WTC11 (cell line): ENCODE data around the gene GAL3ST2. TPM values are rescaled to one million over a fixed set of nuclear protein-coding genes. Genes with fewer than 3 reads are reported as not detected.
"Not testable (repeated sequence)": the region's sequence is repeated elsewhere in the genome, so short reads cannot be mapped to it uniquely, and the experiment has no call there.

Experiments used
- ATAC-seq: fragments of 200-7000 bp; cut with Tn5 transposase; 2 replicates; pipeline ENCODE4 v1.10.0; 2021; ENCODE audit warnings: mild to moderate bottlenecking, moderate library complexity
- CTCF ChIA-PET: fragments of 300-600 bp; sonication (Branson Sonifier 250); formaldehyde crosslinking; loops from one replicate; lab custom pipeline; 2021; ENCODE audit warnings: antibody characterized with exemption; lab: Charles Lee
- POLR2A ChIA-PET: fragments of 350-600 bp; sonication (Branson Sonifier 250); formaldehyde crosslinking; loops from one replicate; lab custom pipeline; 2021; ENCODE audit warnings: antibody characterized with exemption; lab: Charles Lee
- DNase-seq: peaks from one replicate; pipeline ENCODE4 v3.0.0; 2021; ENCODE audit warnings: low spot score
- H3K27ac Mint-ChIP-seq: 2 replicates; pipeline ENCODE4 v1.8.0; 2021; ENCODE audit warnings: mixed read lengths
- H3K27me3 Mint-ChIP-seq: 2 replicates; pipeline ENCODE4 v1.8.0; 2021; ENCODE audit warnings: low read depth, mild to moderate bottlenecking, moderate library complexity, mixed read lengths
- H3K36me3 Mint-ChIP-seq: 2 replicates; pipeline ENCODE4 v1.8.0; 2021; ENCODE audit warnings: mixed read lengths
- H3K4me1 Mint-ChIP-seq: 2 replicates; pipeline ENCODE4 v1.8.0; 2022; ENCODE audit warnings: mixed read lengths
- H3K4me3 Mint-ChIP-seq: 2 replicates; pipeline ENCODE4 v1.8.0; 2021; ENCODE audit warnings: mild to moderate bottlenecking, moderate library complexity, mixed read lengths
- H3K9me3 Mint-ChIP-seq: 2 replicates; pipeline ENCODE4 v1.8.0; 2021; ENCODE audit warnings: mixed read lengths
- ELF4 ChIP-seq: sonication (generic); formaldehyde crosslinking; IDR thresholded peaks from 2 replicates; pipeline ENCODE4 v1.8.1; 2022; ENCODE audit warnings: low read depth, mild to moderate bottlenecking, moderate library complexity, missing genetic modification reagents
- FOXJ3 ChIP-seq: sonication (generic); formaldehyde crosslinking; IDR thresholded peaks from 2 replicates; pipeline ENCODE4 v1.9.0; 2021; ENCODE audit warnings: missing genetic modification reagents, mild to moderate bottlenecking, borderline replicate concordance
- FOXP1 ChIP-seq: sonication (generic); formaldehyde crosslinking; IDR thresholded peaks from 2 replicates; pipeline ENCODE4 v1.8.0; 2022; ENCODE audit warnings: missing genetic modification reagents, mild to moderate bottlenecking, moderate library complexity, borderline replicate concordance
- KAT7 ChIP-seq: sonication (generic); formaldehyde crosslinking; IDR thresholded peaks from 2 replicates; pipeline ENCODE4 v1.8.1; 2023; ENCODE audit warnings: missing genetic modification reagents, mild to moderate bottlenecking, borderline replicate concordance
- MXD4 ChIP-seq: fragments of 250-450 bp; sonication (Bioruptor Pico); IDR thresholded peaks from 2 replicates; pipeline ENCODE4 v1.8.0; 2021; ENCODE audit warnings: mild to moderate bottlenecking, moderate library complexity, borderline replicate concordance
- MYBL2 ChIP-seq: sonication (generic); formaldehyde crosslinking; IDR thresholded peaks from 2 replicates; pipeline ENCODE4 v1.8.1; 2023; ENCODE audit warnings: mild to moderate bottlenecking, moderate library complexity, missing genetic modification reagents
- RELA ChIP-seq: sonication (generic); formaldehyde crosslinking; IDR thresholded peaks from 2 replicates; pipeline ENCODE4 v1.8.1; 2022; ENCODE audit warnings: missing genetic modification reagents, mild to moderate bottlenecking, borderline replicate concordance
- TEAD1 ChIP-seq: sonication (generic); formaldehyde crosslinking; IDR thresholded peaks from 2 replicates; pipeline ENCODE4 v1.8.0; 2022; ENCODE audit warnings: mild to moderate bottlenecking, missing genetic modification reagents
- ZNF219 ChIP-seq: sonication (generic); formaldehyde crosslinking; IDR thresholded peaks from 2 replicates; pipeline ENCODE4 v1.8.0; 2023; ENCODE audit warnings: missing genetic modification reagents, mild to moderate bottlenecking, borderline replicate concordance
- ZNF396 ChIP-seq: fragments of 250-450 bp; sonication (Bioruptor Pico); IDR thresholded peaks from 2 replicates; pipeline ENCODE4 v1.8.0; 2021; ENCODE audit warnings: mild to moderate bottlenecking, moderate library complexity, borderline replicate concordance
- total RNA-seq: library from RNA; stranded (reverse); gene quantifications from 3 replicates; pipeline ENCODE4 v1.2.3, GENCODE V29; 2021
- TF ChIP-seq, protein P1 (sequence below): sonication (generic); formaldehyde crosslinking; IDR thresholded peaks from 2 replicates; pipeline ENCODE4 v1.8.0; 2023; ENCODE audit warnings: missing genetic modification reagents
- TF ChIP-seq, protein P2 (sequence below): sonication (generic); formaldehyde crosslinking; IDR thresholded peaks from 2 replicates; pipeline ENCODE4 v1.8.1; 2023; ENCODE audit warnings: mild to moderate bottlenecking, moderate library complexity, missing genetic modification reagents
- TF ChIP-seq, protein P3 (sequence below): sonication (generic); formaldehyde crosslinking; IDR thresholded peaks from 2 replicates; pipeline ENCODE4 v1.8.1; 2023; ENCODE audit warnings: mild to moderate bottlenecking, missing genetic modification reagents
- TF ChIP-seq, protein P4 (sequence below): sonication (generic); formaldehyde crosslinking; IDR thresholded peaks from 2 replicates; pipeline ENCODE4 v1.8.1; 2023; ENCODE audit warnings: mild to moderate bottlenecking, missing genetic modification reagents
- TF ChIP-seq, protein P5 (sequence below): sonication (generic); formaldehyde crosslinking; conservative IDR thresholded peaks from 2 replicates; pipeline ENCODE4 v1.8.1; 2023; ENCODE audit warnings: mild to moderate bottlenecking, low read depth, missing genetic modification reagents, moderate library complexity
- TF ChIP-seq, protein P6 (sequence below): sonication (generic); formaldehyde crosslinking; IDR thresholded peaks from 2 replicates; pipeline ENCODE4 v1.8.0; 2023; ENCODE audit warnings: missing genetic modification reagents, mild to moderate bottlenecking, borderline replicate concordance
- TF ChIP-seq, protein P7 (sequence below): sonication (generic); formaldehyde crosslinking; conservative IDR thresholded peaks from 2 replicates; pipeline ENCODE4 v1.8.1; 2022; ENCODE audit warnings: mild to moderate bottlenecking, missing genetic modification reagents

Gene GAL3ST2
- total RNA-seq, 1 experiment from 2014 or later: 0.98 TPM

DNA sequence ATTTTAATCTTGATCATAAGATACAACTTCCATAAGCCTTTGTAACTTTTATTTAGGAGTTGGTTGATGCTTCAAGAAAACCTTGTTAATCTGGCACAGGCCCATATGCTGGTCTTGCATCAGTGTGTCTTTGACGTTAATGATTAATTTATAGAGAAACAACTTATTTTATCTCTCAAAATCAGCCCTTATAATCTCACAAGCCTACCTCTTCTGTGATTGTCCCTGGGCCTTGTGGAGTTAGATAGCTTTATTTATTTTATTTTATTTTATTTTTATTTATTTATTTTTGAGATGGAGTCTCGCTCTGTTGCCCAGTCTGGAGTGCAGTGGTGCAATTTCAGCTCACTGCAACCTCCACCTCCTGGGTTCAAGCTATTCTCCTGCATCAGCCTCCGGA is 5.4 kb downstream of the GAL3ST2 start:
- peaks cover 38% of the 10 kb centered on the region for H3K9me3 Mint-ChIP-seq
- H3K27me3 Mint-ChIP-seq: peaks cover 13% of the 10 kb centered on the region
- H3K36me3 Mint-ChIP-seq: peaks cover 27% of the 10 kb centered on the region
- CTCF ChIA-PET, ATAC-seq, POLR2A ChIA-PET, H3K27ac Mint-ChIP-seq, H3K4me3 Mint-ChIP-seq, DNase-seq: not testable (repeated sequence)
- peaks cover 23% of the 10 kb centered on the region for H3K4me1 Mint-ChIP-seq

DNA sequence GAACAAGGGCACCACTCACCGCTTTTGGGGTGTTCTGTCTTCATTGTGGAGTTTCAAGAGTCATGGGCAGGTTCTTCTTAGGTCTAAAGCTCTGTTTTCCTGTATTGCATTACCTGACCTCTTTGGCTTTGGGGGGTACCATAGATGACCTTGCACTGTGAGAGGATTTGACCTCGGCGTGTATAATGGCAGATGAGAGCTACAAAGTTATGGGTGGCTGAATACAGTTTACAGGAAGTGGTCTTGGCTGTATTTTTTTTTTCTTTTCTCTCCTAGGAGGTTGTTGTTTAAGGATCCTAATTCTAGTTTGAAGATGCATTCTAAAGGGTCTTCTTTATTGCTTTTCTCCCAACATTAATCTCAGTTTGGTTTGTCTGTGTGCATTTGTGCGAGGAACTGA is 11.5 kb downstream of the GAL3ST2 start:
- no peak for ATAC-seq
- H3K27ac Mint-ChIP-seq: no peak overlapping the region
- H3K4me3 Mint-ChIP-seq: no peak overlapping the region
- ChIA-PET POLR2A (interaction anchor here (0.7 kb wide), 1 partner anchor 632 kb away, joined by 3 read pairs; no protein-coding TSS in a partner anchor), CTCF (no interaction called here)
- peaks cover 7% of the 10 kb centered on the region for H3K27me3 Mint-ChIP-seq
- peaks cover 26% of the 10 kb centered on the region for H3K36me3 Mint-ChIP-seq
- H3K9me3 Mint-ChIP-seq: peaks cover 53% of the 10 kb centered on the region
- no peak for TF ChIP-seq ZNF396
- TF ChIP-seq MXD4 (CRISPR knock-in tag): no peak
- TF ChIP-seq, protein P1, sequence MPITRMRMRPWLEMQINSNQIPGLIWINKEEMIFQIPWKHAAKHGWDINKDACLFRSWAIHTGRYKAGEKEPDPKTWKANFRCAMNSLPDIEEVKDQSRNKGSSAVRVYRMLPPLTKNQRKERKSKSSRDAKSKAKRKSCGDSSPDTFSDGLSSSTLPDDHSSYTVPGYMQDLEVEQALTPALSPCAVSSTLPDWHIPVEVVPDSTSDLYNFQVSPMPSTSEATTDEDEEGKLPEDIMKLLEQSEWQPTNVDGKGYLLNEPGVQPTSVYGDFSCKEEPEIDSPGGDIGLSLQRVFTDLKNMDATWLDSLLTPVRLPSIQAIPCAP (CRISPR knock-in tag): no peak
- no peak for TF ChIP-seq ZNF219 (CRISPR knock-in tag)
- TF ChIP-seq, protein P2, sequence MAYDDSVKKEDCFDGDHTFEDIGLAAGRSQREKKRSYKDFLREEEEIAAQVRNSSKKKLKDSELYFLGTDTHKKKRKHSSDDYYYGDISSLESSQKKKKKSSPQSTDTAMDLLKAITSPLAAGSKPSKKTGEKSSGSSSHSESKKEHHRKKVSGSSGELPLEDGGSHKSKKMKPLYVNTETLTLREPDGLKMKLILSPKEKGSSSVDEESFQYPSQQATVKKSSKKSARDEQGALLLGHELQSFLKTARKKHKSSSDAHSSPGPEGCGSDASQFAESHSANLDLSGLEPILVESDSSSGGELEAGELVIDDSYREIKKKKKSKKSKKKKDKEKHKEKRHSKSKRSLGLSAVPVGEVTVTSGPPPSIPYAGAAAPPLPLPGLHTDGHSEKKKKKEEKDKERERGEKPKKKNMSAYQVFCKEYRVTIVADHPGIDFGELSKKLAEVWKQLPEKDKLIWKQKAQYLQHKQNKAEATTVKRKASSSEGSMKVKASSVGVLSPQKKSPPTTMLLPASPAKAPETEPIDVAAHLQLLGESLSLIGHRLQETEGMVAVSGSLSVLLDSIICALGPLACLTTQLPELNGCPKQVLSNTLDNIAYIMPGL (CRISPR knock-in tag): no peak
- TF ChIP-seq, protein P3, sequence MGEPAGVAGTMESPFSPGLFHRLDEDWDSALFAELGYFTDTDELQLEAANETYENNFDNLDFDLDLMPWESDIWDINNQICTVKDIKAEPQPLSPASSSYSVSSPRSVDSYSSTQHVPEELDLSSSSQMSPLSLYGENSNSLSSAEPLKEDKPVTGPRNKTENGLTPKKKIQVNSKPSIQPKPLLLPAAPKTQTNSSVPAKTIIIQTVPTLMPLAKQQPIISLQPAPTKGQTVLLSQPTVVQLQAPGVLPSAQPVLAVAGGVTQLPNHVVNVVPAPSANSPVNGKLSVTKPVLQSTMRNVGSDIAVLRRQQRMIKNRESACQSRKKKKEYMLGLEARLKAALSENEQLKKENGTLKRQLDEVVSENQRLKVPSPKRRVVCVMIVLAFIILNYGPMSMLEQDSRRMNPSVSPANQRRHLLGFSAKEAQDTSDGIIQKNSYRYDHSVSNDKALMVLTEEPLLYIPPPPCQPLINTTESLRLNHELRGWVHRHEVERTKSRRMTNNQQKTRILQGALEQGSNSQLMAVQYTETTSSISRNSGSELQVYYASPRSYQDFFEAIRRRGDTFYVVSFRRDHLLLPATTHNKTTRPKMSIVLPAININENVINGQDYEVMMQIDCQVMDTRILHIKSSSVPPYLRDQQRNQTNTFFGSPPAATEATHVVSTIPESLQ (CRISPR knock-in tag): no peak
- TF ChIP-seq, protein P4, sequence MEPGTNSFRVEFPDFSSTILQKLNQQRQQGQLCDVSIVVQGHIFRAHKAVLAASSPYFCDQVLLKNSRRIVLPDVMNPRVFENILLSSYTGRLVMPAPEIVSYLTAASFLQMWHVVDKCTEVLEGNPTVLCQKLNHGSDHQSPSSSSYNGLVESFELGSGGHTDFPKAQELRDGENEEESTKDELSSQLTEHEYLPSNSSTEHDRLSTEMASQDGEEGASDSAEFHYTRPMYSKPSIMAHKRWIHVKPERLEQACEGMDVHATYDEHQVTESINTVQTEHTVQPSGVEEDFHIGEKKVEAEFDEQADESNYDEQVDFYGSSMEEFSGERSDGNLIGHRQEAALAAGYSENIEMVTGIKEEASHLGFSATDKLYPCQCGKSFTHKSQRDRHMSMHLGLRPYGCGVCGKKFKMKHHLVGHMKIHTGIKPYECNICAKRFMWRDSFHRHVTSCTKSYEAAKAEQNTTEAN (CRISPR knock-in tag): no peak
- no peak for TF ChIP-seq FOXJ3 (CRISPR knock-in tag)
- no peak for TF ChIP-seq KAT7 (CRISPR knock-in tag)
- no peak for TF ChIP-seq ELF4
- no peak for TF ChIP-seq RELA (CRISPR knock-in tag)
- TF ChIP-seq, all 79 proteins: peak for 0
- no peak for DNase-seq
- H3K4me1 Mint-ChIP-seq: peaks cover 22% of the 10 kb centered on the region

DNA sequence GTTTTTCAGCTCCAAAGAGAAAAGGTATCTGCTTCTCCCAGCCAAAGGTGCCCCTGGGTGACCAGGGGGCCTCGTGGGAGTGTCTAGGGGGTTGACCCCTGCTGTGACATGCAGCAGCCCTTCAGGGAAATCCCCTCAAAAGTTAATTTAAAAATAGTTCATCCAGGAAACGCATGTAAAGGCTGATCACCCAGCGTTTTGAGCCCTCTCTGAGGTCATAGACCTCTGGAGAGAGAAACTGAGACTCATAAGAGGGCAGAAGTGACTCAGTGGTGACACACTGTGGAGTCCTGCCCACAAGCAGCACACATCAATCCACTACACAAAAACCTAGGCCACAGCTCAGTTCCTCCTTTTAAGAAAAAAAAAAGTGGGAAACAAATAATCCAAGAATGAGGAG is 11.9 kb downstream of the GAL3ST2 start:
- no peak for ATAC-seq
- Mint-ChIP-seq H3K27me3 (peaks cover 7% of the 10 kb centered on the region), H3K4me1 (peaks cover 26% of the 10 kb centered on the region), H3K36me3 (peaks cover 24% of the 10 kb centered on the region), H3K9me3 (peaks cover 53% of the 10 kb centered on the region), H3K27ac (no peak overlapping the region), H3K4me3 (no peak overlapping the region)
- CTCF ChIA-PET: no interaction called here
- POLR2A ChIA-PET: interaction anchor here (0.7 kb wide), 1 partner anchor 632 kb away, joined by 3 read pairs; no protein-coding TSS in a partner anchor
- DNase-seq: no peak
- TF ChIP-seq, protein P5, sequence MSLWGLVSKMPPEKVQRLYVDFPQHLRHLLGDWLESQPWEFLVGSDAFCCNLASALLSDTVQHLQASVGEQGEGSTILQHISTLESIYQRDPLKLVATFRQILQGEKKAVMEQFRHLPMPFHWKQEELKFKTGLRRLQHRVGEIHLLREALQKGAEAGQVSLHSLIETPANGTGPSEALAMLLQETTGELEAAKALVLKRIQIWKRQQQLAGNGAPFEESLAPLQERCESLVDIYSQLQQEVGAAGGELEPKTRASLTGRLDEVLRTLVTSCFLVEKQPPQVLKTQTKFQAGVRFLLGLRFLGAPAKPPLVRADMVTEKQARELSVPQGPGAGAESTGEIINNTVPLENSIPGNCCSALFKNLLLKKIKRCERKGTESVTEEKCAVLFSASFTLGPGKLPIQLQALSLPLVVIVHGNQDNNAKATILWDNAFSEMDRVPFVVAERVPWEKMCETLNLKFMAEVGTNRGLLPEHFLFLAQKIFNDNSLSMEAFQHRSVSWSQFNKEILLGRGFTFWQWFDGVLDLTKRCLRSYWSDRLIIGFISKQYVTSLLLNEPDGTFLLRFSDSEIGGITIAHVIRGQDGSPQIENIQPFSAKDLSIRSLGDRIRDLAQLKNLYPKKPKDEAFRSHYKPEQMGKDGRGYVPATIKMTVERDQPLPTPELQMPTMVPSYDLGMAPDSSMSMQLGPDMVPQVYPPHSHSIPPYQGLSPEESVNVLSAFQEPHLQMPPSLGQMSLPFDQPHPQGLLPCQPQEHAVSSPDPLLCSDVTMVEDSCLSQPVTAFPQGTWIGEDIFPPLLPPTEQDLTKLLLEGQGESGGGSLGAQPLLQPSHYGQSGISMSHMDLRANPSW (CRISPR knock-in tag): no peak
- TF ChIP-seq, protein P6, sequence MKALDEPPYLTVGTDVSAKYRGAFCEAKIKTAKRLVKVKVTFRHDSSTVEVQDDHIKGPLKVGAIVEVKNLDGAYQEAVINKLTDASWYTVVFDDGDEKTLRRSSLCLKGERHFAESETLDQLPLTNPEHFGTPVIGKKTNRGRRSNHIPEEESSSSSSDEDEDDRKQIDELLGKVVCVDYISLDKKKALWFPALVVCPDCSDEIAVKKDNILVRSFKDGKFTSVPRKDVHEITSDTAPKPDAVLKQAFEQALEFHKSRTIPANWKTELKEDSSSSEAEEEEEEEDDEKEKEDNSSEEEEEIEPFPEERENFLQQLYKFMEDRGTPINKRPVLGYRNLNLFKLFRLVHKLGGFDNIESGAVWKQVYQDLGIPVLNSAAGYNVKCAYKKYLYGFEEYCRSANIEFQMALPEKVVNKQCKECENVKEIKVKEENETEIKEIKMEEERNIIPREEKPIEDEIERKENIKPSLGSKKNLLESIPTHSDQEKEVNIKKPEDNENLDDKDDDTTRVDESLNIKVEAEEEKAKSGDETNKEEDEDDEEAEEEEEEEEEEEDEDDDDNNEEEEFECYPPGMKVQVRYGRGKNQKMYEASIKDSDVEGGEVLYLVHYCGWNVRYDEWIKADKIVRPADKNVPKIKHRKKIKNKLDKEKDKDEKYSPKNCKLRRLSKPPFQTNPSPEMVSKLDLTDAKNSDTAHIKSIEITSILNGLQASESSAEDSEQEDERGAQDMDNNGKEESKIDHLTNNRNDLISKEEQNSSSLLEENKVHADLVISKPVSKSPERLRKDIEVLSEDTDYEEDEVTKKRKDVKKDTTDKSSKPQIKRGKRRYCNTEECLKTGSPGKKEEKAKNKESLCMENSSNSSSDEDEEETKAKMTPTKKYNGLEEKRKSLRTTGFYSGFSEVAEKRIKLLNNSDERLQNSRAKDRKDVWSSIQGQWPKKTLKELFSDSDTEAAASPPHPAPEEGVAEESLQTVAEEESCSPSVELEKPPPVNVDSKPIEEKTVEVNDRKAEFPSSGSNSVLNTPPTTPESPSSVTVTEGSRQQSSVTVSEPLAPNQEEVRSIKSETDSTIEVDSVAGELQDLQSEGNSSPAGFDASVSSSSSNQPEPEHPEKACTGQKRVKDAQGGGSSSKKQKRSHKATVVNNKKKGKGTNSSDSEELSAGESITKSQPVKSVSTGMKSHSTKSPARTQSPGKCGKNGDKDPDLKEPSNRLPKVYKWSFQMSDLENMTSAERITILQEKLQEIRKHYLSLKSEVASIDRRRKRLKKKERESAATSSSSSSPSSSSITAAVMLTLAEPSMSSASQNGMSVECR (CRISPR knock-in tag): no peak
- TF ChIP-seq FOXP1: no peak
- TF ChIP-seq MXD4 (CRISPR knock-in tag): no peak
- TF ChIP-seq TEAD1: no peak
- TF ChIP-seq, protein P7, sequence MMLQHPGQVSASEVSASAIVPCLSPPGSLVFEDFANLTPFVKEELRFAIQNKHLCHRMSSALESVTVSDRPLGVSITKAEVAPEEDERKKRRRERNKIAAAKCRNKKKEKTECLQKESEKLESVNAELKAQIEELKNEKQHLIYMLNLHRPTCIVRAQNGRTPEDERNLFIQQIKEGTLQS (CRISPR knock-in tag): no peak
- no peak for TF ChIP-seq MYBL2
- no peak for TF ChIP-seq RELA (CRISPR knock-in tag)
